DMS153 (cell line): Measurements from ENCODE around the gene FRMD4A.
"Not testable (repeated sequence)": the region's sequence is repeated elsewhere in the genome, so short reads cannot be mapped to it uniquely, and the experiment has no call there.

Source experiments
- DNase-seq: peaks from one replicate; lab custom pipeline; 2025; lab: John Stamatoyannopoulos, UW

Gene FRMD4A

GRCh38 chr10:13882119-13882711, 448.5 kb downstream of the FRMD4A start:
- no peak for DNase-seq

GRCh38 chr10:13880760-13881159, 450.0 kb downstream of the FRMD4A start:
- DNase-seq, result no peak

- DNase-seq, result no peak
These were observed 453.4 kb downstream of the FRMD4A start for GRCh38 chr10:13877154-13877909.

GRCh38 chr10:13873196-13873595, 457.5 kb downstream of the FRMD4A start:
- no peak for DNase-seq

GRCh38 chr10:13872411-13872810, 458.3 kb downstream of the FRMD4A start:
- DNase-seq, result no peak

GRCh38 chr10:13871776-13872175, 458.9 kb downstream of the FRMD4A start:
- DNase-seq, result no peak

- no peak for DNase-seq
These were observed 459.7 kb downstream of the FRMD4A start for GRCh38 chr10:13871011-13871410.

GRCh38 chr10:13869295-13869664, 461.4 kb downstream of the FRMD4A start:
- no peak for DNase-seq

- DNase-seq, result no peak
These were observed 462.0 kb downstream of the FRMD4A start for GRCh38 chr10:13868528-13869294.

- no peak for DNase-seq
These were observed 462.9 kb downstream of the FRMD4A start for GRCh38 chr10:13867822-13868221.

- no peak for DNase-seq
These were observed 464.8 kb downstream of the FRMD4A start for GRCh38 chr10:13865758-13866491.

- not testable (repeated sequence) for DNase-seq
These were observed 465.5 kb downstream of the FRMD4A start for GRCh38 chr10:13865220-13865619.

- no peak for DNase-seq
These were observed 468.0 kb downstream of the FRMD4A start for GRCh38 chr10:13862546-13863233.

GRCh38 chr10:13860886-13861285, 469.8 kb downstream of the FRMD4A start:
- DNase-seq, result no peak

GRCh38 chr10:13859979-13860654, 470.6 kb downstream of the FRMD4A start:
- no peak for DNase-seq

GRCh38 chr10:13858709-13859108, 472.0 kb downstream of the FRMD4A start:
- no peak for DNase-seq

GRCh38 chr10:13857451-13857850, 473.3 kb downstream of the FRMD4A start:
- DNase-seq, result no peak

- no peak for DNase-seq
These were observed 476.9 kb downstream of the FRMD4A start for GRCh38 chr10:13853854-13854253.

GRCh38 chr10:13852872-13853271, 477.9 kb downstream of the FRMD4A start:
- no peak for DNase-seq

- no peak for DNase-seq
These were observed 478.8 kb downstream of the FRMD4A start for GRCh38 chr10:13851906-13852305.
